ENCODE data around the gene C22orf23. TPM values are rescaled to one million over a fixed set of nuclear protein-coding genes. Genes with fewer than 3 reads are reported as not detected.

C22orf23 gene
- total RNA-seq, 4 donors from 2014 or later: not detected

DNA sequence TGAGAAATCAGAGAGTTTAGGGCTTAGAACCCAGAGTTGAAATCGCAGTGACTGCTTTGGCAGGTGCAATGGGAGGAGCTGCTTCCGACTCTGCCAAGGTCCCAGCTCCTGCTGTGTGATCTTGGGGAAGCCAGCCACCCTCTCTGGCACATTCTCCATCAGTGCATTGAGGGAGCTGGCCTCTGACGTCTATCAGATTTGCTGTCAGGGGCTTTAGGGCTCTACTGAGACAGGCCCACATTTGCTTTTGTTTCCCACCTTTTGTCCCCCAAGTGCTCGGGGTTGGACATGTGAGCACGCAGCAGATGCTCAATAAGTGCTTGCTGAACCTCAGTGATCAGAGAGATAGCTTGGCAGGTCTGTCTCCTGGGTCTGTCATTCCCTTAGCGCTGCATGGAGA, 41.6 kb upstream of the C22orf23 start:
- no peaks in the 10 kb centered on the region for H3K9me3 ChIP-seq
- H3K36me3 ChIP-seq: no peaks in the 10 kb centered on the region
- H3K4me3 ChIP-seq: no peak overlapping the region
- H3K4me1 ChIP-seq: peaks cover 41% of the 10 kb centered on the region
- TF ChIP-seq POLR2AphosphoS5 (IDR thresholded peaks at IDR 0.05) (no peak), EP300 (IDR thresholded peaks at IDR 0.05) (no peak)
- H3K27me3 ChIP-seq: no peaks in the 10 kb centered on the region
- 92% methylated on average over 6 of the region's 6 CpGs for WGBS
- DNase-seq (ENCODE audit: low spot score in 2 of 2): no peak
- no peak overlapping the region for H3K27ac ChIP-seq

DNA sequence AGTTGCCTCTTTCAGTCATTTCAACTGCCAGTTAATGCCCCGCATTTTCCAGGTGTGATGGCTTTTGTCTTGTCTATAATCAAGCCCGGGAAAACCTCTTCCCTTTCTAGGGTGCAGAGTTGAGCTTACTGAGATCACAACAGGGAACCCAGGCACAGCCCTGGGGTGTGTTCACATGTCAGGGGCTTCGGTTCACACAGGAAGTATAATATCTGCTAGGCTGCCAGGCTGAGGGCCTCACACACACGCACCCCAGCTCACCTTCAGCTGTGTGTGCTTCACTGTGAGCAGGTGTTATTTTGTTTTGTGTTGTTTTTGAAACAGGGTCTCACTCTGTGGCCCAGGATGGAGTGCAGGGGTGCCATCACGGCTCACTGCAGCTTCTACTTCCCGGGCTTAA, 40.6 kb upstream of the C22orf23 start:
- 82% methylated on average over 6 of the region's 6 CpGs for WGBS
- no peak for DNase-seq (ENCODE audit: low spot score in 2 of 2)
- no peaks in the 10 kb centered on the region for H3K36me3 ChIP-seq
- no peaks in the 10 kb centered on the region for H3K27me3 ChIP-seq
- no peak for TF ChIP-seq POLR2AphosphoS5 (IDR thresholded peaks at IDR 0.05)
- TF ChIP-seq EP300 (IDR thresholded peaks at IDR 0.05): no peak
- TF ChIP-seq, protein P1, sequence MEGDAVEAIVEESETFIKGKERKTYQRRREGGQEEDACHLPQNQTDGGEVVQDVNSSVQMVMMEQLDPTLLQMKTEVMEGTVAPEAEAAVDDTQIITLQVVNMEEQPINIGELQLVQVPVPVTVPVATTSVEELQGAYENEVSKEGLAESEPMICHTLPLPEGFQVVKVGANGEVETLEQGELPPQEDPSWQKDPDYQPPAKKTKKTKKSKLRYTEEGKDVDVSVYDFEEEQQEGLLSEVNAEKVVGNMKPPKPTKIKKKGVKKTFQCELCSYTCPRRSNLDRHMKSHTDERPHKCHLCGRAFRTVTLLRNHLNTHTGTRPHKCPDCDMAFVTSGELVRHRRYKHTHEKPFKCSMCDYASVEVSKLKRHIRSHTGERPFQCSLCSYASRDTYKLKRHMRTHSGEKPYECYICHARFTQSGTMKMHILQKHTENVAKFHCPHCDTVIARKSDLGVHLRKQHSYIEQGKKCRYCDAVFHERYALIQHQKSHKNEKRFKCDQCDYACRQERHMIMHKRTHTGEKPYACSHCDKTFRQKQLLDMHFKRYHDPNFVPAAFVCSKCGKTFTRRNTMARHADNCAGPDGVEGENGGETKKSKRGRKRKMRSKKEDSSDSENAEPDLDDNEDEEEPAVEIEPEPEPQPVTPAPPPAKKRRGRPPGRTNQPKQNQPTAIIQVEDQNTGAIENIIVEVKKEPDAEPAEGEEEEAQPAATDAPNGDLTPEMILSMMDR (IDR thresholded peaks at IDR 0.05): no peak
- H3K27ac ChIP-seq: no peak overlapping the region
- H3K4me3 ChIP-seq: no peak overlapping the region
- peaks cover 32% of the 10 kb centered on the region for H3K4me1 ChIP-seq
- no peaks in the 10 kb centered on the region for H3K9me3 ChIP-seq

DNA sequence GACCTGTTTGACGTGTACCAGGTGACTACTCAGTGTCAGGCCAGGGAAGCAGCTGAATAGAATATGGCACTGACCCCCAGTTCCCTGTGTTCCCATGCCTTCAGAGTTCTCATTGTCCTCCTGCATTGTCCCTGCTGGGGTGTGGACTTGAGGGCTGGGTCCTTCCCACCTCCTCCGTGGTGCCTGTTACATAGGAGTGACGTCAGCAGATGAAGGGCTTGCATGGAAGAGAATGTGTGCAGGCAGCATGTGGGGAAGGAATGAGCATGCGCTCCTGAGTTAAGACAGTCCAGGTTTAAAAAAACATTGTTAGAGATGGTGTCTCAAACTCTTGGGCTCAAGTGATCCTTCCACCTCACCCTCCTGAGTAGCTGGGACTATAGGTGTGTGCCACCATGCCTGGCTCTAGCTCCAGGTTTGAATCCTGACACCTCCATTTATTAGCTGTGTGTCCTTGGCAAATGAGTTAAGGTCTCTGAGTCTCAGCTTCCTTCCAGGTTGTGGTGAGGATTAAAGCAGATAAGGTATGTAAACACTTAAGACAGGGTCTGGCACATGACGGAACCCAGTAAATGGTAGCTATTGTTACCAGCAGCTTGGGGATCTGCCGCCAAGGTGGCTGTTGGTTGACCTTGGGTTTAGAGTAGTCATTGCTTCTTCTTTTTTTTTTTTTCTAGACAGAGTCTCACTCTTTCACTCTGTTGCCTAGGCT, 38.5 kb upstream of the C22orf23 start:
- 71% methylated on average over 6 of the region's 6 CpGs for WGBS
- H3K27me3 ChIP-seq: no peaks in the 10 kb centered on the region
- no peaks in the 10 kb centered on the region for H3K9me3 ChIP-seq
- peaks cover 10% of the 10 kb centered on the region for H3K4me1 ChIP-seq
- no peaks in the 10 kb centered on the region for H3K36me3 ChIP-seq
- TF ChIP-seq EP300 (IDR thresholded peaks at IDR 0.05) (no peak), POLR2AphosphoS5 (IDR thresholded peaks at IDR 0.05) (no peak), POLR2A (IDR thresholded peaks at IDR 0.05) (no peak)
- TF ChIP-seq, protein P1 (IDR thresholded peaks at IDR 0.05): no peak
- DNase-seq (ENCODE audit: low spot score in 2 of 2): no peak
- no peak overlapping the region for H3K27ac ChIP-seq
- H3K4me3 ChIP-seq: no peak overlapping the region

DNA sequence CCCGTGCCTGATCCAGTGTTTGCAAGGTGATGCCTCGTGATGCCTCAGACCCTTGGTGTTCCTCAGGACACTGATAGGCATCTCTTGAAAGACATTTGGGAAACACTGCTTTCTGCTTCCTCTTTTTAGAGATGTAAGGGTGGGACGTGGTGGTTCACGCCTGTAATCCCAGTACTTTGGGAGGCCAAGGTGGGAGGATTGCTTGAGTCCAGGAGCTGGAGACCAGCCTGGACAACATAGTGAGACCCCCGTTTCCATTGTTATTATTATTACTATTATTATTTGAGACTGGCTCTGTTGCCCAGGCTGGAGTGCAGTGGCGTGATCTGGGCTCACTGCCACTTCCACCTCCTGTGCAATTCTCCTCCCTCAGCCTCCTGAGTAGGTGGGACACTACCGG, 37.5 kb upstream of the C22orf23 start:
- H3K4me1 ChIP-seq: peaks cover under 1% of the 10 kb centered on the region
- H3K27ac ChIP-seq: no peak overlapping the region
- H3K4me3 ChIP-seq: no peak overlapping the region
- H3K36me3 ChIP-seq: peaks cover 4% of the 10 kb centered on the region
- no peaks in the 10 kb centered on the region for H3K9me3 ChIP-seq
- 91% methylated on average over 7 of the region's 7 CpGs for WGBS
- no peaks in the 10 kb centered on the region for H3K27me3 ChIP-seq
- no peak for DNase-seq (ENCODE audit: low spot score in 2 of 2)
- no peak for TF ChIP-seq EP300 (IDR thresholded peaks at IDR 0.05)
- no peak for TF ChIP-seq POLR2AphosphoS5 (IDR thresholded peaks at IDR 0.05)
- TF ChIP-seq, protein P1 (IDR thresholded peaks at IDR 0.05): no peak
- no peak for TF ChIP-seq POLR2A (IDR thresholded peaks at IDR 0.05)

DNA sequence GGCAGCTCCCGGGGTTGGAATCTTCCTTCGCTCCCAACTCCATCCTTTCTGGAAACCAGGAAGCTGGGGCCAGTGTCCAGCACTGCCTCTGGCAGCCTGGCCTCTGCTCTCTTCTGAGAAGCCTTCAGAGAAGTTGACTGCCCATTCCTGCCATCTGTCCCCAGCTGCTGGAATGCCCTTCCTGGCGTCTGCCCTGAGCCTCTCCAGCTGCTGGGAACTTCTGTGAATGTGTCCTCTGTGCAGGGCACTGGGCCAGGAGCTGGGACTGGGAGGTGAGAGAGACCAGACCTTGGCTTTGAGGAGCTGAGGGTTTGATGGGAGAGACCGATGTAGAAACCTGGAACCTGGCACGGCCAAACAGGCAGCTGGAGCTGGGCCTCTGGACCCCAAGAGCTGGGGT, 36.9 kb upstream of the C22orf23 start:
- 80% methylated on average over 3 of the region's 5 CpGs for WGBS
- Histone ChIP-seq H3K9me3 (no peaks in the 10 kb centered on the region), H3K27me3 (no peaks in the 10 kb centered on the region), H3K4me1 (no peaks in the 10 kb centered on the region), H3K36me3 (peaks cover 4% of the 10 kb centered on the region), H3K27ac (no peak overlapping the region), H3K4me3 (no peak overlapping the region)
- no peak for TF ChIP-seq POLR2AphosphoS5 (IDR thresholded peaks at IDR 0.05)
- TF ChIP-seq POLR2A (IDR thresholded peaks at IDR 0.05): no peak
- no peak for TF ChIP-seq EP300 (IDR thresholded peaks at IDR 0.05)
- TF ChIP-seq, protein P1 (IDR thresholded peaks at IDR 0.05): no peak
- no peak for DNase-seq (ENCODE audit: low spot score in 2 of 2)

All from suprapubic skin (tissue), 4 donors.